Caco-2 (cell line): ENCODE results near the gene ANO8. TPM values are rescaled to one million over a fixed set of nuclear protein-coding genes. Genes with fewer than 3 reads are reported as not detected.

ENCODE experiments used
- BruUV-seq: library from RNA; stranded (reverse); fragments of 400-500 nt; replicated peaks from 2 replicates; lab custom pipeline; 2021; lab: Mats Ljungman, UMichigan
- CTCF ChIA-PET: fragments of 300-600 bp; sonication (Branson Sonifier 250); formaldehyde crosslinking; loops from one replicate; lab custom pipeline; 2022; ENCODE audit warnings: antibody characterized with exemption; lab: Charles Lee
- POLR2A ChIA-PET: fragments of 300-600 bp; sonication (Branson Sonifier 250); formaldehyde crosslinking; loops from one replicate; lab custom pipeline; 2022; ENCODE audit warnings: antibody characterized with exemption; lab: Charles Lee
- DNase-seq, 2 experiments: peaks; one replicate each; pipeline versions ENCODE4 v3.0.0 to v3.0.0-alpha.2; 2020 to 2022
- H3K27me3 ChIP-seq: replicated peaks from 2 replicates; pipeline ENCODE4 v1.6.0; 2011; ENCODE audit warnings: low read length; ENCODE audit not compliant: control insufficient read depth, insufficient read depth
- H3K36me3 ChIP-seq: 2 replicates; pipeline ENCODE4 v1.5.1; 2011; ENCODE audit warnings: low read length; ENCODE audit not compliant: control insufficient read depth, insufficient read depth
- H3K4me1 ChIP-seq: fragments of 250-450 bp; sonication (Bioruptor Pico); 2 replicates; pipeline ENCODE4 v1.5.1; 2020; ENCODE audit warnings: mild to moderate bottlenecking
- H3K4me3 ChIP-seq: 2 replicates; pipeline ENCODE4 v1.5.1; 2011; ENCODE audit warnings: low read depth, mild to moderate bottlenecking, control low read depth, low read length
- H3K9me3 ChIP-seq: fragments of 250-450 bp; sonication (Bioruptor Pico); 2 replicates; pipeline ENCODE4 v1.5.1; 2020; ENCODE audit warnings: mild to moderate bottlenecking, moderate library complexity
- H3K27ac Mint-ChIP-seq: one replicate; pipeline ENCODE4 v1.8.0; 2022; ENCODE audit warnings: mixed read lengths; ENCODE audit not compliant: unreplicated experiment
- H3K27me3 Mint-ChIP-seq: one replicate; pipeline ENCODE4 v1.8.0; 2022; ENCODE audit warnings: mixed read lengths; ENCODE audit not compliant: insufficient read depth, unreplicated experiment
- H3K36me3 Mint-ChIP-seq: one replicate; pipeline ENCODE4 v1.8.0; 2022; ENCODE audit warnings: mild to moderate bottlenecking, mixed read lengths; ENCODE audit not compliant: insufficient read depth, unreplicated experiment
- H3K4me1 Mint-ChIP-seq: one replicate; pipeline ENCODE4 v1.8.0; 2022; ENCODE audit warnings: low read depth, mixed read lengths; ENCODE audit not compliant: unreplicated experiment
- H3K4me3 Mint-ChIP-seq: one replicate; pipeline ENCODE4 v1.8.0; 2022; ENCODE audit warnings: mild to moderate bottlenecking, moderate library complexity, mixed read lengths; ENCODE audit not compliant: unreplicated experiment
- H3K9me3 Mint-ChIP-seq: one replicate; pipeline ENCODE4 v1.8.0; 2022; ENCODE audit warnings: mixed read lengths; ENCODE audit not compliant: unreplicated experiment
- CTCF ChIP-seq, 2 experiments: fragments of 200-600 bp in 1 of 2; IDR thresholded peaks; 1 replicate in 1 of 2; 2 replicates in 1 of 2; pipeline versions ENCODE4 v1.5.1 to v1.8.0; 2011 to 2022; ENCODE audit warnings: antibody characterized with exemption in 1 of 2, control low read depth in 1 of 2, inconsistent platforms in 1 of 2, low read depth in 1 of 2, low read length in 1 of 2, mild to moderate bottlenecking in 1 of 2, moderate library complexity in 1 of 2; ENCODE audit not compliant: insufficient read depth in 1 of 2, severe bottlenecking in 1 of 2, unreplicated experiment in 1 of 2
- intact Hi-C: fragments of 100-400 bp; cut with micrococcal nuclease; formaldehyde crosslinking; loops from one replicate; pipeline ENCODE4 v1.10.0; 2022; ENCODE audit not compliant: unreplicated experiment
- total RNA-seq: library from RNA; stranded (reverse); gene quantifications from 2 replicates; pipeline ENCODE4 v1.2.3, GENCODE V29; 2022

ANO8 gene
- total RNA-seq, 1 experiment from 2014 or later = 11.5 TPM

GRCh38 chr19:17379221-17379631, 44.6 kb upstream of the ANO8 start:
- POLR2A ChIA-PET = no interaction called here
- no peaks in the 10 kb centered on the region for H3K4me1 ChIP-seq
- DNase-seq = no peak
- intact Hi-C loops = no loop called here
- Mint-ChIP-seq H3K9me3 (no peaks in the 10 kb centered on the region), H3K4me1 (no peaks in the 10 kb centered on the region), H3K27ac (no peak overlapping the region), H3K36me3 (no peaks in the 10 kb centered on the region), H3K4me3 (no peak overlapping the region), H3K27me3 (no peaks in the 10 kb centered on the region)
- TF ChIP-seq CTCF (IDR thresholded peaks at IDR 0.05; ENCODE audit: insufficient read depth in 1 of 2, low read depth in 1 of 2, low read length in 1 of 2, severe bottlenecking in 1 of 2, unreplicated experiment in 1 of 2) = no peak
- CTCF ChIA-PET = interaction anchor here (0.5 kb wide), 1 partner anchor 861 kb away, joined by 3 read pairs; no protein-coding TSS in a partner anchor
- BruUV-seq = no TSS peak
- H3K36me3 ChIP-seq = no peaks in the 10 kb centered on the region
- no peaks in the 10 kb centered on the region for H3K27me3 ChIP-seq
- H3K4me3 ChIP-seq = no peak overlapping the region
- no peaks in the 10 kb centered on the region for H3K9me3 ChIP-seq

- ChIA-PET CTCF (no interaction called here), POLR2A (no interaction called here)
- BruUV-seq = no TSS peak
These were observed 43.6 kb upstream of the ANO8 start for GRCh38 chr19:17378271-17378670.

GRCh38 chr19:17376935-17377600, 42.4 kb upstream of the ANO8 start, which contains the start of gene PLVAP:
Gene PLVAP (minus strand): TSS chr19:17377342. CDS start chr19:17377288, 54 bp downstream.
- intact Hi-C loops = no loop called here
- H3K27me3 ChIP-seq = no peaks in the 10 kb centered on the region
- Mint-ChIP-seq H3K4me3 (no peak within 1 kb of the TSS), H3K4me1 (no peaks in the 10 kb centered on the region), H3K36me3 (no peaks in the 10 kb centered on the region), H3K27me3 (no peaks in the 10 kb centered on the region), H3K27ac (no peak within 1 kb of the TSS), H3K9me3 (no peaks in the 10 kb centered on the region)
- no peaks in the 10 kb centered on the region for H3K4me1 ChIP-seq
- CTCF ChIA-PET = interaction anchor here (0.6 kb wide), 1 partner anchor 9 kb away, joined by 5 read pairs; no protein-coding TSS in a partner anchor
- POLR2A ChIA-PET = no interaction called here
- no peaks in the 10 kb centered on the region for H3K36me3 ChIP-seq
- TF ChIP-seq CTCF (IDR thresholded peaks at IDR 0.05; ENCODE audit: insufficient read depth in 1 of 2, low read depth in 1 of 2, low read length in 1 of 2, severe bottlenecking in 1 of 2, unreplicated experiment in 1 of 2) = no peak
- H3K9me3 ChIP-seq = no peaks in the 10 kb centered on the region
- no peak for DNase-seq
- no peak within 1 kb of the TSS for H3K4me3 ChIP-seq
- no TSS peak for BruUV-seq

More at GRCh38 chr19:17378271-17378670, 43.6 kb upstream of the ANO8 start:
- Mint-ChIP-seq H3K36me3 (no peaks in the 10 kb centered on the region), H3K27ac (no peak overlapping the region), H3K9me3 (no peaks in the 10 kb centered on the region), H3K4me1 (no peaks in the 10 kb centered on the region), H3K4me3 (no peak overlapping the region), H3K27me3 (no peaks in the 10 kb centered on the region)
- H3K4me1 ChIP-seq = no peaks in the 10 kb centered on the region
- TF ChIP-seq CTCF (IDR thresholded peaks at IDR 0.05; ENCODE audit: insufficient read depth in 1 of 2, low read depth in 1 of 2, low read length in 1 of 2, severe bottlenecking in 1 of 2, unreplicated experiment in 1 of 2) = no peak
- H3K27me3 ChIP-seq = no peaks in the 10 kb centered on the region
- no peak for DNase-seq
- no peaks in the 10 kb centered on the region for H3K36me3 ChIP-seq
- H3K4me3 ChIP-seq = no peak overlapping the region
- intact Hi-C loops = no loop called here
- no peaks in the 10 kb centered on the region for H3K9me3 ChIP-seq
